PC-9 (cell line): ENCODE measurements around the gene BPIFB2. TPM values are rescaled to one million over a fixed set of nuclear protein-coding genes. Genes with fewer than 3 reads are reported as not detected.
"Not testable (repeated sequence)": the region's sequence is repeated elsewhere in the genome, so short reads cannot be mapped to it uniquely, and the experiment has no call there.

Experiments
- BruUV-seq: library from RNA; stranded (reverse); fragments of 400-500 nt; replicated peaks from 2 replicates; lab custom pipeline; 2021; lab: Mats Ljungman, UMichigan
- CTCF ChIA-PET: fragments of 300-600 bp; sonication (Branson Sonifier 250); formaldehyde crosslinking; loops from one replicate; lab custom pipeline; 2022; ENCODE audit warnings: antibody characterized with exemption; lab: Charles Lee
- POLR2A ChIA-PET: fragments of 300-600 bp; sonication (Branson Sonifier 250); formaldehyde crosslinking; loops from one replicate; lab custom pipeline; 2022; ENCODE audit warnings: antibody characterized with exemption; ENCODE audit not compliant: unreplicated experiment; lab: Charles Lee
- DNase-seq, 2 experiments: peaks; one replicate each; pipeline versions ENCODE4 v3.0.0 to v3.0.0-alpha.2; 2015 to 2022; ENCODE audit warnings: mixed read lengths in 1 of 2
- H2AFZ ChIP-seq: fragments of 200-600 bp; sonication (generic); 2 replicates; pipeline ENCODE4 v1.8.1; 2017; ENCODE audit warnings: antibody characterized with exemption
- H3F3A ChIP-seq: fragments of 200-600 bp; sonication (generic); 2 replicates; pipeline ENCODE4 v1.8.1; 2017; ENCODE audit warnings: antibody characterized with exemption, mild to moderate bottlenecking, low read depth; ENCODE audit not compliant: insufficient read depth
- H3K27ac ChIP-seq: fragments of 200-600 bp; sonication (generic); 2 replicates; pipeline ENCODE4 v1.6.1; 2016; ENCODE audit warnings: mixed run types
- H3K27me3 ChIP-seq: fragments of 200-600 bp; sonication (generic); 2 replicates; pipeline ENCODE4 v1.6.1; 2016; ENCODE audit warnings: low read depth, mixed run types; ENCODE audit not compliant: insufficient read depth
- H3K36me3 ChIP-seq: fragments of 200-600 bp; sonication (generic); 2 replicates; pipeline ENCODE4 v1.6.1; 2016; ENCODE audit warnings: low read depth, mixed run types
- H3K4me1 ChIP-seq: fragments of 200-600 bp; sonication (generic); replicated peaks from 2 replicates; pipeline ENCODE4 v1.6.1; 2016; ENCODE audit warnings: mixed run types; ENCODE audit not compliant: insufficient read depth
- H3K4me2 ChIP-seq: fragments of 200-600 bp; sonication (generic); 2 replicates; pipeline ENCODE4 v1.6.1; 2017; ENCODE audit warnings: mixed run types
- H3K4me3 ChIP-seq: fragments of 200-600 bp; sonication (generic); 2 replicates; pipeline ENCODE4 v1.6.1; 2016; ENCODE audit warnings: mixed run types
- H3K79me2 ChIP-seq: fragments of 200-600 bp; sonication (generic); 2 replicates; pipeline ENCODE4 v1.6.1; 2017; ENCODE audit warnings: low read depth, mixed run types
- H3K9me2 ChIP-seq: fragments of 200-600 bp; sonication (generic); 2 replicates; pipeline ENCODE4 v1.8.1; 2017; ENCODE audit warnings: mild to moderate bottlenecking; ENCODE audit not compliant: insufficient read depth
- H3K9me3 ChIP-seq: fragments of 200-600 bp; sonication (generic); 2 replicates; pipeline ENCODE4 v1.8.1; 2016; ENCODE audit warnings: low read depth; ENCODE audit not compliant: insufficient read depth
- H4K20me1 ChIP-seq: fragments of 200-600 bp; sonication (generic); 2 replicates; pipeline ENCODE4 v1.8.1; 2017; ENCODE audit not compliant: insufficient read depth
- CTCF ChIP-seq: fragments of 200-600 bp; sonication (generic); conservative IDR thresholded peaks from 2 replicates; pipeline ENCODE4 v1.6.1; 2017; ENCODE audit warnings: mixed run types, antibody characterized with exemption, mild to moderate bottlenecking, moderate library complexity
- EZH2 ChIP-seq: fragments of 200-600 bp; sonication (generic); IDR thresholded peaks from 2 replicates; pipeline ENCODE4 v1.8.0; 2017; ENCODE audit warnings: antibody characterized with exemption, low read depth
- intact Hi-C: fragments of 100-400 bp; cut with micrococcal nuclease; formaldehyde crosslinking; loops from one replicate; pipeline ENCODE4 v1.10.0; 2022; ENCODE audit not compliant: unreplicated experiment
- total RNA-seq: library from RNA; stranded (reverse); gene quantifications from 2 replicates; pipeline ENCODE4 v1.2.3, GENCODE V29; 2021

BPIFB2 gene
- total RNA-seq, 1 experiment from 2014 or later, result not detected

DNA sequence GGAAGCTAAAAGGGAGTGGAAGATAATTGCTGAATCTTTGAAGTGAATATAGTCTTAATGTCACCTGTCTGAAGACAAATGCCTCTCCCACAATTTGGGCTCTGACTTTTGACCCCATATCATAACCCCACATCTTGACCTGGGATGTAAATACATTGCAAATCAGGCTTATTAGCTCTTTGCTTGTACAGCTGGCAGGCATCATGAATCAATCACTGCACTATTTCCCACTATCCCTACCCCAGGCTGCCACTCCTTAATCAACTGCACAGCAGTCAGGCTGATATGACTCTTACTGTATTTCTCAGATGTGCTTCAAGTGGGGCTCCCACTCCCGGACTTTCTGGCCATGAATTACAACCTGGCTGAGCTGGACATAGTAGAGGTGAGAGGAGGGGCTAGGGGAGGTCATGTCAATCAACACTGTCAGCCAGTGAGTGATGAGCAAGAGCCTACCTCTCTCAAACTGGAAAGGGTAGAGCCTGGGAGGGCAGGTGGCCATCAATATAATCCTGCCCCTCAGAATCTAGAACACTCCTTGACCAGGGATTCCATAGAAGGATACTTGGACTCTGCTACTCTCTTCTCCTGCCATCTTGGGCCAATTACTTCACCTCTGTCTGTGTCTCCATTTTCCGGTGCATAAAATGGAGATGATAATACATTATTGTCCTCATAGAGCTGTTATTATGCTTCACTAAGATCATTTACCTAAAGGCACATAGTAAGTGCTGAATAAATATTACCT lies 35.7 kb downstream of the BPIFB2 start:
- no peaks in the 10 kb centered on the region for H3K9me2 ChIP-seq
- CTCF ChIA-PET, result no interaction called here
- H3K36me3 ChIP-seq, result no peaks in the 10 kb centered on the region
- DNase-seq, result no peak
- no peak overlapping the region for H3K4me2 ChIP-seq
- TF ChIP-seq CTCF, result no peak
- no peak for TF ChIP-seq EZH2
- H3K27ac ChIP-seq, result no peak overlapping the region
- intact Hi-C loops, result no loop called here
- no peaks in the 10 kb centered on the region for H4K20me1 ChIP-seq
- H2AFZ ChIP-seq, result no peak overlapping the region
- H3K9me3 ChIP-seq, result peaks cover 9% of the 10 kb centered on the region; the same call in 1 of the 2 replicates
- peaks cover 79% of the 10 kb centered on the region for H3K27me3 ChIP-seq
- no peaks in the 10 kb centered on the region for H3F3A ChIP-seq
- no peak overlapping the region for H3K4me3 ChIP-seq
- H3K79me2 ChIP-seq, result no peaks in the 10 kb centered on the region
- BruUV-seq, result no TSS peak
- POLR2A ChIA-PET, result no interaction called here
- H3K4me1 ChIP-seq, result no peaks in the 10 kb centered on the region

- intact Hi-C loops, result no loop called here
- no peak overlapping the region for H2AFZ ChIP-seq
These were observed 36.3 kb downstream of the BPIFB2 start for GRCh38 chr20:33043731-33044181.

DNA sequence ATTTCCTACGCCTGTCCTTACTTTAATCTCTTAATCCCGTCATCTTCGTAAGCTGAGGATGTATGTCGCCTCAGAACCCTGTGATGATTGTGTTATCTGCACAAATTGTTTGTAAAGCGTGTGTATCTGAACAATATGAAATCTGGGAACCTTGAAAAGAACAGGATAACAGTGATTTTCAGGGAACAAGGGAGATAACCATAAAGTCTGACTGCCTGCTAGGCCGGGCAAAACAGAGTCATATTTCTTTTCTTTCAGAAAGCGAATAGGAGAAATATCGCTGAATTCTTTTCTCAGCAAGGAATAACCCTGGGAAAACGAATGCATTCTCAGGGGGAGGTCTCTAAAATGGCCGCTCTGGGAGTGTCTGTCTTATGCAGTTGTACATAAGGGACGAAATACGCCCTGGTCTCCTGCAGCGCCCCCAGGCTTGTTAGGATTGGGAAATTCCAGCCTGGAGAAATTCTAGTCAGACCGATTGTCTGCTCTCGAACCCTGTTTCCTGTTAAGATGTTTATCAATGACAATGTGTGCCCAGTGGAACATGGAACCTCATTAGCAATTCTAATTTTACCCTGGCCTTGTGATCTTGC lies 37.7 kb downstream of the BPIFB2 start:
- H3K4me1 ChIP-seq, H3K9me3 ChIP-seq, H4K20me1 ChIP-seq, H3K9me2 ChIP-seq, DNase-seq, H3K4me2 ChIP-seq, intact Hi-C loops, H3F3A ChIP-seq, H3K36me3 ChIP-seq, CTCF ChIA-PET, POLR2A ChIA-PET, H3K4me3 ChIP-seq, H2AFZ ChIP-seq, H3K79me2 ChIP-seq, H3K27ac ChIP-seq, BruUV-seq: not testable (repeated sequence)
- peaks cover 65% of the 10 kb centered on the region for H3K27me3 ChIP-seq

More at GRCh38 chr20:33043731-33044181, 36.3 kb downstream of the BPIFB2 start:
- ChIA-PET CTCF (no interaction called here), POLR2A (no interaction called here)
- Histone ChIP-seq H3K4me1 (no peaks in the 10 kb centered on the region), H3K9me3 (peaks cover 9% of the 10 kb centered on the region; the same call in 1 of the 2 replicates), H3K4me2 (no peak overlapping the region), H3F3A (no peaks in the 10 kb centered on the region), H3K4me3 (no peak overlapping the region), H3K27me3 (peaks cover 79% of the 10 kb centered on the region), H4K20me1 (no peaks in the 10 kb centered on the region), H3K79me2 (no peaks in the 10 kb centered on the region), H3K36me3 (no peaks in the 10 kb centered on the region), H3K9me2 (no peaks in the 10 kb centered on the region), H3K27ac (no peak overlapping the region)
- TF ChIP-seq CTCF (no peak), EZH2 (no peak)
- DNase-seq, result no peak
- no TSS peak for BruUV-seq
